Chondrocyte (in vitro differentiated cells): ENCODE data around the gene CHML. TPM values are rescaled to one million over a fixed set of nuclear protein-coding genes. Genes with fewer than 3 reads are reported as not detected.

Experiments used
- DNase-seq: peaks from one replicate; pipeline ENCODE4 v3.0.0; 2021; ENCODE audit warnings: mixed read lengths, low spot score
- H3K27ac Mint-ChIP-seq: one replicate; pipeline ENCODE4 v1.8.0; 2021; ENCODE audit warnings: mild to moderate bottlenecking, moderate library complexity, mixed read lengths; ENCODE audit not compliant: unreplicated experiment
- H3K27me3 Mint-ChIP-seq: 2 replicates; pipeline ENCODE4 v1.8.0; 2021; ENCODE audit warnings: low read depth, mixed read lengths
- H3K36me3 Mint-ChIP-seq: 2 replicates; pipeline ENCODE4 v1.8.0; 2021; ENCODE audit warnings: low read depth, mixed read lengths
- H3K4me1 Mint-ChIP-seq: 2 replicates; pipeline ENCODE4 v1.8.0; 2021; ENCODE audit warnings: low read depth, mild to moderate bottlenecking, mixed read lengths
- H3K4me3 Mint-ChIP-seq: one replicate; pipeline ENCODE4 v1.8.0; 2021; ENCODE audit warnings: mild to moderate bottlenecking, moderate library complexity, mixed read lengths; ENCODE audit not compliant: unreplicated experiment
- H3K9me3 Mint-ChIP-seq: 2 replicates; pipeline ENCODE4 v1.8.0; 2021; ENCODE audit warnings: low read depth, mixed read lengths
- total RNA-seq: library from RNA; stranded (reverse); gene quantifications from 3 replicates; pipeline ENCODE4 v1.2.1, GENCODE V29; 2021
- TF ChIP-seq, protein P1 (sequence below): fragments of 200-600 bp; sonication (generic); IDR thresholded peaks from 2 replicates; pipeline ENCODE4 v1.5.0; 2021; ENCODE audit warnings: antibody characterized with exemption, mild to moderate bottlenecking, moderate library complexity

The CHML gene
- total RNA-seq, 1 donor from 2014 or later, result 14.0 TPM

DNA sequence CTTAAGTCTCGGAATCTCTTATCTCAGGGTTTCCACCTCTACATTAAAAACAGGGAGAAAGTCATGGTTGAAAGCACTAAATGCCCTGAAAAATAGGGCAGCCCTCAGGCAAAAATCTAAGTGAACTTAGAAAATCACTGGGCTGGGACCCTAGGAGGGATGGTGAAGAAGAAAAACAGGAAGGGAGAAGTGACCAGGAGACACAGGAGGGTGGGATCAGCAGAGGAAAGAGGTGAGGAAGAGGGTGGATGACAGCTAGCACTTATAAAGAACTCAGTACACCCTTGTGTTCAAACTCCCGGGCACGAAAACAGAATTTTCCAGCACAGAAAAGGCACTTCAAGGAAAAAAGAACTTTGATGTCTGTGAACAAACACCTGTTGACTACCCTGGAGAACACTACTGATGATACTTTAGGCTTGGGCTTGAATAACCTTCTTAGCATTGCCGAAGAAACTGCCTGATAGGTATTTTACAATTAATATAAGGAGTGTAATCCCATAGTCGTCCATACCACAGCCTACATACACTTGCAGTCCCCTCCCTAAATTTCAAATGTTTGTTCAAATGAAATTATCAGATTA is 2.0 kb downstream of the CHML start:
- Mint-ChIP-seq H3K9me3 (peaks cover 8% of the 10 kb centered on the region), H3K36me3 (peaks cover 7% of the 10 kb centered on the region), H3K4me1 (peaks cover 51% of the 10 kb centered on the region), H3K27me3 (no peaks in the 10 kb centered on the region), H3K4me3 (peak overlapping the region; percentile 85), H3K27ac (peak overlapping the region; percentile 37)
- TF ChIP-seq, protein P1, sequence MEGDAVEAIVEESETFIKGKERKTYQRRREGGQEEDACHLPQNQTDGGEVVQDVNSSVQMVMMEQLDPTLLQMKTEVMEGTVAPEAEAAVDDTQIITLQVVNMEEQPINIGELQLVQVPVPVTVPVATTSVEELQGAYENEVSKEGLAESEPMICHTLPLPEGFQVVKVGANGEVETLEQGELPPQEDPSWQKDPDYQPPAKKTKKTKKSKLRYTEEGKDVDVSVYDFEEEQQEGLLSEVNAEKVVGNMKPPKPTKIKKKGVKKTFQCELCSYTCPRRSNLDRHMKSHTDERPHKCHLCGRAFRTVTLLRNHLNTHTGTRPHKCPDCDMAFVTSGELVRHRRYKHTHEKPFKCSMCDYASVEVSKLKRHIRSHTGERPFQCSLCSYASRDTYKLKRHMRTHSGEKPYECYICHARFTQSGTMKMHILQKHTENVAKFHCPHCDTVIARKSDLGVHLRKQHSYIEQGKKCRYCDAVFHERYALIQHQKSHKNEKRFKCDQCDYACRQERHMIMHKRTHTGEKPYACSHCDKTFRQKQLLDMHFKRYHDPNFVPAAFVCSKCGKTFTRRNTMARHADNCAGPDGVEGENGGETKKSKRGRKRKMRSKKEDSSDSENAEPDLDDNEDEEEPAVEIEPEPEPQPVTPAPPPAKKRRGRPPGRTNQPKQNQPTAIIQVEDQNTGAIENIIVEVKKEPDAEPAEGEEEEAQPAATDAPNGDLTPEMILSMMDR, result no peak
- DNase-seq, result no peak

DNA sequence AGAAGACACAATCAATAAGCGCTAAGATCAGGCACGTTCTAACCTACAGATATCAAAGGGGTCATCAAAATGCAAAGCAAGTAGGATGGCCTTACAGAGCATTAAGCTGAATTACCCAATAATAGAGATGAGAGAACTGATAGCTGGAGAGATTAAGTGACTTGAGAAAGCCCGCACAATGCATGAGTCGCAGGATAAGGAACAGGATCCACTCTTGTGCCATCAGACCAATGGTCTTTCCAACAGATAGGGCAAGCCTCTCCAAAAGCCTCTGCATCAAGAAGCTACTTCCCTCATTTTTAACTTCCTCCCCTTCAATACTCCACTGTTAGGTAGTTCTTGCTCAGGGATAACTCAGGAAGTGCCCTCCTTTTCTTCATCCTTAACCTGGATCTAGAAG is 2.6 kb downstream of the CHML start:
- peak overlapping the region; percentile 79 for H3K27ac Mint-ChIP-seq
- DNase-seq, result no peak
- TF ChIP-seq, protein P1, result no peak
- H3K9me3 Mint-ChIP-seq, result peaks cover 8% of the 10 kb centered on the region
- peaks cover 51% of the 10 kb centered on the region for H3K4me1 Mint-ChIP-seq
- H3K36me3 Mint-ChIP-seq, result peaks cover 7% of the 10 kb centered on the region
- peak overlapping the region; percentile 85 for H3K4me3 Mint-ChIP-seq
- H3K27me3 Mint-ChIP-seq, result no peaks in the 10 kb centered on the region

DNA sequence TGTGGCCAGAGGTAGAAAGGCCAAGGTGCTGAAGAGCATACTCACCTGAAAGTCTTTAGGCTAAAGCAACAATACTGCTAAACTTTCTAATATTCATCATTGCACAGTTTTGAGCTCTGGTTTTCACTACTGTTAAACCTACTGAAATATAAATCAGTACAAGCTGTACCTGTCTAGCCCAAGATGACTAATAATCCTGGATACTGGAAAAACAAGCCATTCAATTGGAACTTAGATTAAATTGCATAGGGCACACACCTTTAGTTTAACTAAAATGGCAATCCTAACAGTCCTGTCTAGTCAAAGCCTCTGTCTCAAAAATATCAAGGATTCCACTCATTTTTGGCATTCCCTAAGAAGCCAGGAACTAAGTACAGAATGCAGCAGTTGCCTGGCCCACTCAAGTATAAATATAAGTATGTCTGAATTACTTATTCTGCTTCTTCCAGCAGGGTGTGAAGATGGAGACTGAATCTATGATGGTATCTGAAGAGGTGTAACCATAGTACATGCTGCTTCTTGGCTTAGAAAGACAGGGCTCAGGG is 3.1 kb downstream of the CHML start:
- Mint-ChIP-seq H3K4me3 (peak overlapping the region; percentile 85), H3K9me3 (peaks cover 4% of the 10 kb centered on the region), H3K27me3 (no peaks in the 10 kb centered on the region), H3K36me3 (peaks cover 8% of the 10 kb centered on the region), H3K27ac (peak overlapping the region; percentile 79), H3K4me1 (peaks cover 48% of the 10 kb centered on the region)
- no peak for DNase-seq
- TF ChIP-seq, protein P1, result no peak

DNA sequence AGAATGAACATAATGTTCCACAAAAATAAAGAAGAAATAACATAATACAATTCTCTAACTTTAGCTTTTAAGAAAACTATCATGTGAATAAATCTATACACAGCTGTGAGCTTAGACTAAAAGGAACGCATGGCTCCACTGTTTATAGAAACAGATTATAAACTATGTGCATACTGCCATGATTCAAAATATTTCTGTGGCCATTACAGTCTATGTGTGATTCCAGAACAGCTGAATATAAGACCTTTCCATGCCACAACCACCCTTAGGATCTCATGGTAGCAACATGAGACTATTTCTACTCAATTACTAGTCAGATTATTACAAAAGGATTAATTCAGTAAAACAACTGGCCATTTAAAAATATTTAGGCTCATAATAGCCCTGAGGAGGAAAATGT is 3.9 kb downstream of the CHML start:
- no peak for DNase-seq
- Mint-ChIP-seq H3K27ac (peak overlapping the region; percentile 78), H3K27me3 (no peaks in the 10 kb centered on the region), H3K36me3 (peaks cover 10% of the 10 kb centered on the region), H3K9me3 (no peaks in the 10 kb centered on the region), H3K4me1 (peaks cover 40% of the 10 kb centered on the region), H3K4me3 (no peak overlapping the region)
- TF ChIP-seq, protein P1, result no peak

DNA sequence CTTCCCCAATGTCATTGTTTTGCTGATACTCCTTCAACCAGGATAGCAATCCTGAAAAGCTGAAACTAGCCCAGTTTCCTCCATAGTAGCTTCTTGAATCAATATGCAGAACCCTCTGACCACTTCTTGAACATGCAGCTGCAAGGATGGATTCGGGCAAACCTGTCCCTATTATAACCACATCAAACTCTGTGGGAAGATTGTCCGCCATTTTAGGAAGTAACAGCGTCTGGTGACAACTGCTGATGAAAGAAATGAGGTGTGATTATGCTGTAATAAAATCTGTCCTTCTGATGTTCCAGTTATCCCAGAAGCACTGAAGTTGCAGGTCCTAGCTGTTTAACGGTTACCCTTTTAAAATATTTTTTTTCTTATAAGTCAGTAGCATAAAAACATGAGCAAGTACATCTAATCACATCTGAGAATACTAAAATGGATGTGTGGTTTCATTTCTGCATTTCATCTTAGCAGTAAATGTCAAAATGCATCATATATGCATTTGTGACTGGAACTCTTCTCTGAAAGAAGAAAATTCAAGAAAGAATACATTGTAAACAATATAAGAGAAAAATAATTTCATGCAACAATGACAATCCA is 4.5 kb downstream of the CHML start:
- no peak for DNase-seq
- Mint-ChIP-seq H3K27me3 (no peaks in the 10 kb centered on the region), H3K4me3 (no peak overlapping the region), H3K4me1 (peaks cover 33% of the 10 kb centered on the region), H3K9me3 (no peaks in the 10 kb centered on the region), H3K27ac (no peak overlapping the region), H3K36me3 (peaks cover 10% of the 10 kb centered on the region)
- TF ChIP-seq, protein P1, result no peak
